Liver (tissue), 3 donors: Measurements from ENCODE around the gene CCNI2.

Experiments
- CTCF ChIP-seq: fragments of 150-350 bp; IDR thresholded peaks from 2 replicates; pipeline ENCODE4 v1.5.1; 2017; ENCODE audit warnings: improper control_type of control experiment, low read depth, low read length; ENCODE audit not compliant: missing input control
- GABPA ChIP-seq, 2 donors: IDR thresholded peaks in 1 of 2; conservative IDR thresholded peaks in 1 of 2; 2 replicates each; pipeline ENCODE4 v1.6.1; 2016; ENCODE audit warnings: antibody characterized with exemption in 2 of 2, mild to moderate bottlenecking in 1 of 2, moderate library complexity in 1 of 2
- TAF1 ChIP-seq: conservative IDR thresholded peaks from 2 replicates; pipeline ENCODE4 v1.6.1; 2016; ENCODE audit warnings: antibody characterized with exemption, mild to moderate bottlenecking
- donor health status: healthy.
- donor health status: healthy.

GRCh38 chr5:132744659-132745058, 2.6 kb upstream of the CCNI2 start:
- TF ChIP-seq CTCF (no peak), TAF1 (no peak), GABPA (IDR thresholded peaks at IDR 0.05 in 1 of 2, conservative IDR thresholded peaks at IDR 0.05 in 1 of 2) (no peak)
